MCF 10A (cell line): ENCODE data around the gene PRG3. TPM values are rescaled to one million over a fixed set of nuclear protein-coding genes. Genes with fewer than 3 reads are reported as not detected.

Experiments
- BruUV-seq: library from RNA; stranded (reverse); fragments of 400-500 nt; replicated peaks from 2 replicates; lab custom pipeline; 2021; lab: Mats Ljungman, UMichigan
- CTCF ChIA-PET: fragments of 300-600 bp; sonication (Branson Sonifier 250); formaldehyde crosslinking; extraction: SDS; loops from one replicate; lab custom pipeline; 2021; ENCODE audit warnings: antibody characterized with exemption, inconsistent platforms; lab: Yijun Ruan, JAX
- POLR2A ChIA-PET: fragments of 300-600, 350-650 bp; sonication (Branson Sonifier 250); formaldehyde crosslinking; extraction: SDS; loops from one replicate; lab custom pipeline; 2020; ENCODE audit warnings: antibody characterized with exemption, inconsistent platforms; lab: Yijun Ruan, JAX
- DNase-seq: peaks from one replicate; pipeline ENCODE4 v3.0.0-alpha.2; 2018; ENCODE audit not compliant: unreplicated experiment
- H3K27ac Mint-ChIP-seq: one replicate; pipeline ENCODE4 v1.8.0; 2022; ENCODE audit warnings: mild to moderate bottlenecking, low read depth, mixed read lengths; ENCODE audit not compliant: unreplicated experiment
- H3K27me3 Mint-ChIP-seq: one replicate; pipeline ENCODE4 v1.8.0; 2022; ENCODE audit warnings: mixed read lengths; ENCODE audit not compliant: insufficient read depth, unreplicated experiment
- H3K36me3 Mint-ChIP-seq: one replicate; pipeline ENCODE4 v1.8.0; 2022; ENCODE audit warnings: mild to moderate bottlenecking, moderate library complexity, mixed read lengths; ENCODE audit not compliant: insufficient read depth, unreplicated experiment
- H3K4me1 Mint-ChIP-seq: one replicate; pipeline ENCODE4 v1.8.0; 2022; ENCODE audit warnings: mixed read lengths; ENCODE audit not compliant: insufficient read depth, unreplicated experiment
- H3K4me3 Mint-ChIP-seq: one replicate; pipeline ENCODE4 v1.8.0; 2022; ENCODE audit warnings: mild to moderate bottlenecking, moderate library complexity, mixed read lengths; ENCODE audit not compliant: unreplicated experiment
- H3K9me3 Mint-ChIP-seq: one replicate; pipeline ENCODE4 v1.8.0; 2022; ENCODE audit warnings: mixed read lengths; ENCODE audit not compliant: unreplicated experiment
- intact Hi-C: fragments of 100-400 bp; cut with micrococcal nuclease; formaldehyde crosslinking; loops from 2 replicates; pipeline ENCODE4 v1.14.1; 2022
- total RNA-seq: library from RNA; stranded (reverse); gene quantifications from 2 replicates; pipeline ENCODE4 v1.2.3, GENCODE V29; 2022
- TF ChIP-seq, protein P1 (sequence below): fragments of 200-600 bp; IDR thresholded peaks from one replicate; pipeline ENCODE4 v1.8.0; 2022; ENCODE audit warnings: antibody characterized with exemption, mild to moderate bottlenecking; ENCODE audit not compliant: unreplicated experiment

Gene PRG3
- total RNA-seq, 1 experiment from 2014 or later = not detected

DNA sequence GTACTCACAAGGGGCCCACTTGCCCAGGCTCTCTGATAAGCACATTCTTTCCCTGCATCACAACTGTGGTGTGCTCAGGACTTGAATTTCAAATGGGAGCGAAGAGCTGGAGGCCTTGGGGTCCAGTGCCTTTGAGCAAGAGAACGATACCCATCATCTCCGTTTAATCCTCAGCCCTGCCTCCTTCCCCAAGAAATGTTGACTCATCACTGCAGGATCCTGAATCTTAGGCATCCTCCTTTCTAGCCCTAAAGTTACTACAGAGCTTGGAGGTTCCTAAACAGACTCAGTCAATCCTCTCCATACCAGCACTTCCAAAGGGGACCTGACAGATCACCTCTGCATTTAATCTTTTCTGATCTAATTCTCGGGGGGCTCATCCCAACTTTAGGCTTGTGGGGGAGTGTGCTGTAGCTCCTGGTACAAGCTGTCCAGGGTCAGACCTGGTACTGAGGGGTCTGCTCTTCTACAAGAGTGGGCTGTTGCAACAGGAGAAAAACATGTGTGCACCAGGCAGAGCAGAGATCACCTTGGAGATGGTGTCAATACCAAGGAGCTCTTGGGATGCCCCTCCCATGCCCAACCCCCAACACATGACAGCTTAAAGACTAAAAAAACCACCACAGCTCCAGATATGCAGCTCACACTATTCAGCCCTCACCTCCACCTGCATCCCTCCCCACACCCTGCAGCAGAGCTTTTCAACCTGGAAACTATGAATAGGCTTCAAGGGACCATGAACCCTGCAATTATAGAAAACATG is 13.4 kb upstream of the PRG3 start:
- BruUV-seq = no TSS peak
- ChIA-PET CTCF (interaction anchor here (1.0 kb wide), 1 partner anchor 44 kb away, joined by 4 read pairs; no protein-coding TSS in a partner anchor), POLR2A (interaction anchor here (1.1 kb wide), 1 partner anchor 14 kb away, joined by 3 read pairs; no protein-coding TSS in a partner anchor)
- H3K36me3 Mint-ChIP-seq = no peaks in the 10 kb centered on the region
- peaks cover 30% of the 10 kb centered on the region for H3K27me3 Mint-ChIP-seq
- no peak for DNase-seq
- intact Hi-C loops = no loop called here
- TF ChIP-seq, protein P1, sequence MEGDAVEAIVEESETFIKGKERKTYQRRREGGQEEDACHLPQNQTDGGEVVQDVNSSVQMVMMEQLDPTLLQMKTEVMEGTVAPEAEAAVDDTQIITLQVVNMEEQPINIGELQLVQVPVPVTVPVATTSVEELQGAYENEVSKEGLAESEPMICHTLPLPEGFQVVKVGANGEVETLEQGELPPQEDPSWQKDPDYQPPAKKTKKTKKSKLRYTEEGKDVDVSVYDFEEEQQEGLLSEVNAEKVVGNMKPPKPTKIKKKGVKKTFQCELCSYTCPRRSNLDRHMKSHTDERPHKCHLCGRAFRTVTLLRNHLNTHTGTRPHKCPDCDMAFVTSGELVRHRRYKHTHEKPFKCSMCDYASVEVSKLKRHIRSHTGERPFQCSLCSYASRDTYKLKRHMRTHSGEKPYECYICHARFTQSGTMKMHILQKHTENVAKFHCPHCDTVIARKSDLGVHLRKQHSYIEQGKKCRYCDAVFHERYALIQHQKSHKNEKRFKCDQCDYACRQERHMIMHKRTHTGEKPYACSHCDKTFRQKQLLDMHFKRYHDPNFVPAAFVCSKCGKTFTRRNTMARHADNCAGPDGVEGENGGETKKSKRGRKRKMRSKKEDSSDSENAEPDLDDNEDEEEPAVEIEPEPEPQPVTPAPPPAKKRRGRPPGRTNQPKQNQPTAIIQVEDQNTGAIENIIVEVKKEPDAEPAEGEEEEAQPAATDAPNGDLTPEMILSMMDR = no peak
- H3K4me3 Mint-ChIP-seq = no peak overlapping the region
- H3K27ac Mint-ChIP-seq = no peak overlapping the region
- H3K4me1 Mint-ChIP-seq = no peaks in the 10 kb centered on the region
- H3K9me3 Mint-ChIP-seq = no peaks in the 10 kb centered on the region

DNA sequence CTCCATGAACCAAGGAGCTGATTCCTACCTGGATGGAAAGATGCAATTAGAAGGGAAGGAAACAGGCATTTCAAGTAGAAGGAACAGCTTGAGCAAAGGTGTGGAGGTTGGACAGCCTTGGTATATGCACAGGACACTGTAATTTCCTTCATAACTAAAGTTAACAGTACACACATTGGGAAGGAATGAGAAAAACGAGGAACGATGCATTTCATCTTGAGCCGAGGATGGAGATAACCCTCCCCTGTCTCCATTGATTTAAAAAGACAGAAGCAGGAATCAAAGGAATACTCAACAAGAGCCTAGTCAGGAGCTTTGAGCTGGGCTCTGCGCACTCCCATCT is 11.8 kb upstream of the PRG3 start:
- H3K9me3 Mint-ChIP-seq = no peaks in the 10 kb centered on the region
- CTCF ChIA-PET = interaction anchor here (0.6 to 1.2 kb wide), 2 partner anchors 56 to 175 kb away, joined by 4 to 5 read pairs; no protein-coding TSS in a partner anchor
- H3K27ac Mint-ChIP-seq = no peak overlapping the region
- BruUV-seq = no TSS peak
- TF ChIP-seq, protein P1 = no peak
- POLR2A ChIA-PET = no interaction called here
- intact Hi-C loops = no loop called here
- H3K4me3 Mint-ChIP-seq = no peak overlapping the region
- DNase-seq = no peak
- H3K36me3 Mint-ChIP-seq = no peaks in the 10 kb centered on the region
- peaks cover 39% of the 10 kb centered on the region for H3K27me3 Mint-ChIP-seq
- no peaks in the 10 kb centered on the region for H3K4me1 Mint-ChIP-seq

DNA sequence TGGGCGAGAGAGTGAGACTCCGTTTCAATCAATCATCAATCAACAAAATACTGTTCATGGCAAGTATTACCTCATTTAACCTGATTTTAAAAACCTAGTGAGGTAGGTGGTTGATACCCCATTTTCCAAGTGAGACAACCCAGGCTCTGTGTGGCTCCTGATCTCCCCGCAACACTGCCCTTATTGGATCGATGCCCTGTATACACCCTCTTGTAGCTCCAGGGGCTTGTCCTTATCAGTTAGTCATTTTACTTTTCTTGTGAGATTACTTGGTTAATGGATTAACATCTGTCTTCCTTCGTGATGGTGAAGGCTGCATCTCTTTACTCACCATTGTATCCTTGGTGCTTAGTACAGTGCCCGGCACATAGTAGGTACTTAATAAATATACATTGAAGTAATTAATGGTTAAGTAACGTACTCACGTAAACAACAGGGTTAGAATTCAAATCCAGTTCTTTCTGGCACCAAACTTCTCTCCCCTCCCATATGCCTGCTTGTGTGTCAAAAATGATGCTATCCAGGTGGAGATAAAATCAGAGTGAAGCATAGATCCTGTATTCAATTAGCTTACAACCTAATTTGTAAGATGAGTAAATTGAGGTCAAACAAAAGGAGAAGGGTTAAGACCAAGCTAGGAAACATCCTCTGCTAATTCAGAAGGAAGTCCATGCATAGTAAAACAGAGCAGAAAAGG is 11.3 kb upstream of the PRG3 start:
- H3K27ac Mint-ChIP-seq = no peak overlapping the region
- ChIA-PET CTCF (interaction anchor here (0.6 to 1.2 kb wide), 4 partner anchors 56 to 176 kb away, joined by 3 to 5 read pairs (median 4); no protein-coding TSS in a partner anchor), POLR2A (no interaction called here)
- H3K4me3 Mint-ChIP-seq = no peak overlapping the region
- intact Hi-C loops = no loop called here
- peaks cover 44% of the 10 kb centered on the region for H3K27me3 Mint-ChIP-seq
- TF ChIP-seq, protein P1 = no peak
- no peaks in the 10 kb centered on the region for H3K36me3 Mint-ChIP-seq
- no peak for DNase-seq
- BruUV-seq = no TSS peak
- H3K9me3 Mint-ChIP-seq = no peaks in the 10 kb centered on the region
- H3K4me1 Mint-ChIP-seq = no peaks in the 10 kb centered on the region

DNA sequence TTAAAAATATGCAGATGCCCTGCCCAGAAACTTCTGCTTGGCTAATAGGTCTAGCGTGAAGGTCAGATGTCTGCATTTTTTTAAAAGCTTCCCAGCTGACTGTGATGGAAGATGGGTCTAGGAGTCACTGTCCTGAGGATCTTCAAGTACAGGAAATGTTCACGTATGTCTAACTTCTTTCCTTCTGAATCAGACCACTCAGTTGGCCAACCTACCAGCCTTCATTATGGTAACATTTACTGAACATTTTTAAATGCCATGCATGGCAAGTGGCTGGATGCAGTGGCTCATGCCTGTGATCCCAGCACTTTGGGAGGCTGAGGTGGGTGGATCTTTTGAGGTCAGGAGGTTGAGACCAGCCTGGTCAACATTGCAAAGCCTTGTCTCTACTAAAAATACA is 10.6 kb upstream of the PRG3 start:
- intact Hi-C loops = no loop called here
- ChIA-PET POLR2A (no interaction called here), CTCF (interaction anchor here (0.6 kb wide), 2 partner anchors 58 to 153 kb away, joined by 3 read pairs; no protein-coding TSS in a partner anchor)
- no TSS peak for BruUV-seq
- no peak for DNase-seq
- TF ChIP-seq, protein P1 = no peak
- H3K27me3 Mint-ChIP-seq = peaks cover 51% of the 10 kb centered on the region
- H3K4me1 Mint-ChIP-seq = no peaks in the 10 kb centered on the region
- H3K36me3 Mint-ChIP-seq = no peaks in the 10 kb centered on the region
- H3K27ac Mint-ChIP-seq = no peak overlapping the region
- H3K4me3 Mint-ChIP-seq = no peak overlapping the region
- H3K9me3 Mint-ChIP-seq = no peaks in the 10 kb centered on the region
